Stimulated activated naive CD8-positive, alpha-beta T cell treated with anti-CD3 and anti-CD28 coated beads, Interleukin-15, Interleukin-2, amounts not matched to agents 100 ng/mL and 50 ng/mL, for 24 hours (primary cell): ENCODE results near the gene CCDC142.
"Not testable (repeated sequence)": the region's sequence is repeated elsewhere in the genome, so short reads cannot be mapped to it uniquely, and the experiment has no call there.

Experiments
- H3K27ac Mint-ChIP-seq: one replicate; pipeline ENCODE4 v1.8.0; 2021; ENCODE audit warnings: mild to moderate bottlenecking, mixed read lengths
- H3K27me3 Mint-ChIP-seq: one replicate; pipeline ENCODE4 v1.8.0; 2021; ENCODE audit warnings: mixed read lengths
- H3K36me3 Mint-ChIP-seq: one replicate; pipeline ENCODE4 v1.8.0; 2021; ENCODE audit warnings: low read depth, mixed read lengths
- H3K4me1 Mint-ChIP-seq: one replicate; pipeline ENCODE4 v1.8.0; 2021; ENCODE audit warnings: low read depth, mixed read lengths
- H3K4me3 Mint-ChIP-seq: one replicate; pipeline ENCODE4 v1.8.0; 2021; ENCODE audit warnings: mild to moderate bottlenecking, mixed read lengths
- H3K9me3 Mint-ChIP-seq: one replicate; pipeline ENCODE4 v1.8.0; 2021; ENCODE audit warnings: mixed read lengths

The CCDC142 gene

GRCh38 chr2:74472086-74472944 is 10.5 kb downstream of the CCDC142 start, which contains the start of gene MRPL53:
MRPL53 (minus strand) TSS chr2:74472680; CDS start chr2:74472660, 20 bp downstream.
- Mint-ChIP-seq H3K27ac (peak within 1 kb of the TSS; percentile 96), H3K4me1 (peaks cover 27% of the 10 kb centered on the region), H3K27me3 (no peaks in the 10 kb centered on the region), H3K9me3 (no peaks in the 10 kb centered on the region), H3K4me3 (peak within 1 kb of the TSS; percentile 96), H3K36me3 (peaks cover 38% of the 10 kb centered on the region)

- Mint-ChIP-seq H3K27me3 (no peaks in the 10 kb centered on the region), H3K4me1 (peaks cover 27% of the 10 kb centered on the region), H3K36me3 (peaks cover 36% of the 10 kb centered on the region), H3K4me3 (peak overlapping the region; percentile 96), H3K9me3 (no peaks in the 10 kb centered on the region), H3K27ac (peak overlapping the region; percentile 96)
These were observed 11.3 kb downstream of the CCDC142 start for GRCh38 chr2:74471332-74472065.

- H3K36me3 Mint-ChIP-seq: peaks cover 35% of the 10 kb centered on the region
These were observed 12.1 kb downstream of the CCDC142 start for GRCh38 chr2:74470742-74471141.

GRCh38 chr2:74464406-74464805 is 18.4 kb downstream of the CCDC142 start:
- H3K9me3 Mint-ChIP-seq: no peaks in the 10 kb centered on the region
- peak overlapping the region; percentile 71 for H3K27ac Mint-ChIP-seq
- peak overlapping the region; percentile 97 for H3K4me3 Mint-ChIP-seq
- peaks cover 30% of the 10 kb centered on the region for H3K4me1 Mint-ChIP-seq
- H3K27me3 Mint-ChIP-seq: no peaks in the 10 kb centered on the region
- H3K36me3 Mint-ChIP-seq: peaks cover 11% of the 10 kb centered on the region

More at GRCh38 chr2:74470742-74471141, 12.1 kb downstream of the CCDC142 start:
- peaks cover 32% of the 10 kb centered on the region for H3K4me1 Mint-ChIP-seq
- H3K4me3 Mint-ChIP-seq: peak overlapping the region; percentile 57
- H3K27me3 Mint-ChIP-seq, H3K9me3 Mint-ChIP-seq: not testable (repeated sequence)
- peak overlapping the region; percentile 75 for H3K27ac Mint-ChIP-seq

- no peak overlapping the region for H3K4me3 Mint-ChIP-seq
- no peaks in the 10 kb centered on the region for H3K9me3 Mint-ChIP-seq
- H3K36me3 Mint-ChIP-seq: peaks cover 11% of the 10 kb centered on the region
- no peaks in the 10 kb centered on the region for H3K27me3 Mint-ChIP-seq
- peaks cover 44% of the 10 kb centered on the region for H3K4me1 Mint-ChIP-seq
- no peak overlapping the region for H3K27ac Mint-ChIP-seq
These were observed 20.1 kb downstream of the CCDC142 start for GRCh38 chr2:74462786-74463105.

GRCh38 chr2:74462054-74462785 is 20.6 kb downstream of the CCDC142 start:
- Mint-ChIP-seq H3K27ac (no peak overlapping the region), H3K27me3 (no peaks in the 10 kb centered on the region), H3K4me3 (no peak overlapping the region), H3K4me1 (peaks cover 45% of the 10 kb centered on the region), H3K36me3 (peaks cover 12% of the 10 kb centered on the region), H3K9me3 (no peaks in the 10 kb centered on the region)

- peaks cover 53% of the 10 kb centered on the region for H3K4me1 Mint-ChIP-seq
- H3K9me3 Mint-ChIP-seq: no peaks in the 10 kb centered on the region
- no peaks in the 10 kb centered on the region for H3K27me3 Mint-ChIP-seq
- H3K27ac Mint-ChIP-seq: no peak overlapping the region
- no peak overlapping the region for H3K4me3 Mint-ChIP-seq
- H3K36me3 Mint-ChIP-seq: peaks cover 18% of the 10 kb centered on the region
These were observed 21.4 kb downstream of the CCDC142 start for GRCh38 chr2:74461187-74462053.

GRCh38 chr2:74460187-74460586 is 22.6 kb downstream of the CCDC142 start:
- H3K9me3 Mint-ChIP-seq, H3K27me3 Mint-ChIP-seq: not testable (repeated sequence)
- peak overlapping the region; percentile 52 for H3K27ac Mint-ChIP-seq
- peaks cover 59% of the 10 kb centered on the region for H3K4me1 Mint-ChIP-seq
- peak overlapping the region; percentile 96 for H3K4me3 Mint-ChIP-seq
- H3K36me3 Mint-ChIP-seq: peaks cover 27% of the 10 kb centered on the region

GRCh38 chr2:74459503-74460118 is 23.2 kb downstream of the CCDC142 start:
- H3K27ac Mint-ChIP-seq: peak overlapping the region; percentile 52
- peaks cover 30% of the 10 kb centered on the region for H3K36me3 Mint-ChIP-seq

GRCh38 chr2:74458938-74459363 is 23.8 kb downstream of the CCDC142 start:
- peak overlapping the region; percentile 98 for H3K27ac Mint-ChIP-seq
- H3K36me3 Mint-ChIP-seq: peaks cover 30% of the 10 kb centered on the region
- peaks cover 67% of the 10 kb centered on the region for H3K4me1 Mint-ChIP-seq
- no peaks in the 10 kb centered on the region for H3K27me3 Mint-ChIP-seq
- H3K9me3 Mint-ChIP-seq: no peaks in the 10 kb centered on the region
- H3K4me3 Mint-ChIP-seq: peak overlapping the region; percentile 96

More at GRCh38 chr2:74459503-74460118, 23.2 kb downstream of the CCDC142 start:
- H3K4me1 Mint-ChIP-seq: peaks cover 65% of the 10 kb centered on the region
- H3K27me3 Mint-ChIP-seq, H3K9me3 Mint-ChIP-seq: not testable (repeated sequence)
- peak overlapping the region; percentile 96 for H3K4me3 Mint-ChIP-seq

GRCh38 chr2:74458132-74458937 is 24.5 kb downstream of the CCDC142 start, which contains the start of gene WBP1:
WBP1 (plus strand) TSS chr2:74458438; CDS start chr2:74458603, 165 bp downstream.
- Mint-ChIP-seq H3K4me3 (peak within 1 kb of the TSS; percentile 96), H3K36me3 (peaks cover 29% of the 10 kb centered on the region), H3K4me1 (peaks cover 63% of the 10 kb centered on the region), H3K27me3 (no peaks in the 10 kb centered on the region), H3K27ac (peak within 1 kb of the TSS; percentile 98), H3K9me3 (no peaks in the 10 kb centered on the region)

GRCh38 chr2:74457549-74458131 is 25.2 kb downstream of the CCDC142 start:
- Mint-ChIP-seq H3K27ac (peak overlapping the region; percentile 98), H3K9me3 (no peaks in the 10 kb centered on the region), H3K4me3 (peak overlapping the region; percentile 96), H3K27me3 (no peaks in the 10 kb centered on the region), H3K36me3 (peaks cover 22% of the 10 kb centered on the region), H3K4me1 (peaks cover 63% of the 10 kb centered on the region)

GRCh38 chr2:74457129-74457548 is 25.7 kb downstream of the CCDC142 start:
- Mint-ChIP-seq H3K27me3 (no peaks in the 10 kb centered on the region), H3K36me3 (peaks cover 19% of the 10 kb centered on the region), H3K4me3 (peak overlapping the region; percentile 96), H3K27ac (peak overlapping the region; percentile 94), H3K9me3 (no peaks in the 10 kb centered on the region), H3K4me1 (peaks cover 67% of the 10 kb centered on the region)
